H9 (cell line): Measurements from ENCODE around the gene ZBP1. TPM values are rescaled to one million over a fixed set of nuclear protein-coding genes. Genes with fewer than 3 reads are reported as not detected.
A peak's percentile ranks its signal among the peaks of the same experiment; 100 is the strongest.

Experiments used
- DNase-seq: peaks from one replicate; pipeline ENCODE4 v3.0.0-alpha.2; 2017
- H2AFZ ChIP-seq: one replicate; pipeline ENCODE4 v1.6.1; 2013; ENCODE audit warnings: mild to moderate bottlenecking, low read length, control low read depth, moderate library complexity
- H2AK5ac ChIP-seq: 2 replicates; pipeline ENCODE4 v1.6.1; 2013; ENCODE audit warnings: low read length, control low read depth, mixed read lengths; ENCODE audit not compliant: insufficient read length
- H2BK120ac ChIP-seq: one replicate; pipeline ENCODE4 v1.6.1; 2013; ENCODE audit warnings: low read depth, mild to moderate bottlenecking, low read length, control low read depth, inconsistent platforms; ENCODE audit not compliant: poor library complexity, severe bottlenecking
- H2BK12ac ChIP-seq: 2 replicates; pipeline ENCODE4 v1.6.1; 2013; ENCODE audit warnings: low read length, control low read depth, mixed read lengths, low read depth; ENCODE audit not compliant: insufficient read length
- H2BK15ac ChIP-seq: 2 replicates; pipeline ENCODE4 v1.6.1; 2013; ENCODE audit warnings: low read depth, low read length, control low read depth
- H2BK20ac ChIP-seq: one replicate; pipeline ENCODE4 v1.6.1; 2013; ENCODE audit warnings: low read depth, mild to moderate bottlenecking, low read length, control low read depth, inconsistent platforms; ENCODE audit not compliant: poor library complexity, severe bottlenecking
- H2BK5ac ChIP-seq: 2 replicates; pipeline ENCODE4 v1.6.1; 2013; ENCODE audit warnings: low read length, control low read depth, mixed read lengths; ENCODE audit not compliant: insufficient read length
- H3K14ac ChIP-seq: 2 replicates; pipeline ENCODE4 v1.6.1; 2013; ENCODE audit warnings: low read length, control low read depth; ENCODE audit not compliant: insufficient read depth
- H3K18ac ChIP-seq: 2 replicates; pipeline ENCODE4 v1.6.1; 2013; ENCODE audit warnings: low read depth, mild to moderate bottlenecking, mixed read lengths, low read length, control low read depth; ENCODE audit not compliant: insufficient read length
- H3K23ac ChIP-seq: 2 replicates; pipeline ENCODE4 v1.6.1; 2013; ENCODE audit warnings: low read length, control low read depth, mixed read lengths, low read depth; ENCODE audit not compliant: insufficient read length
- H3K23me2 ChIP-seq: 2 replicates; pipeline ENCODE4 v1.6.1; 2013; ENCODE audit warnings: low read depth, mild to moderate bottlenecking, mixed read lengths, low read length, control low read depth; ENCODE audit not compliant: insufficient read length, poor library complexity, severe bottlenecking
- H3K27ac ChIP-seq: 2 replicates; pipeline ENCODE4 v1.5.1; 2013; ENCODE audit warnings: low read length, control low read depth, mixed read lengths, low read depth; ENCODE audit not compliant: insufficient read length
- H3K27me3 ChIP-seq: 2 replicates; pipeline ENCODE4 v1.6.1; 2013; ENCODE audit warnings: low read length, control low read depth, inconsistent platforms; ENCODE audit not compliant: insufficient read depth
- H3K4ac ChIP-seq: 2 replicates; pipeline ENCODE4 v1.6.1; 2013; ENCODE audit warnings: low read depth, mild to moderate bottlenecking, control low read depth, inconsistent platforms, low read length, moderate library complexity
- H3K4me1 ChIP-seq: 2 replicates; pipeline ENCODE4 v1.6.1; 2013; ENCODE audit warnings: low read length, control low read depth, inconsistent platforms; ENCODE audit not compliant: insufficient read depth
- H3K4me2 ChIP-seq: 2 replicates; pipeline ENCODE4 v1.6.1; 2013; ENCODE audit warnings: low read length, control low read depth, mixed read lengths; ENCODE audit not compliant: insufficient read length, insufficient read depth
- H3K56ac ChIP-seq: 2 replicates; pipeline ENCODE4 v1.6.1; 2013; ENCODE audit warnings: low read depth, mild to moderate bottlenecking, mixed read lengths, low read length, control low read depth; ENCODE audit not compliant: insufficient read length
- H3K79me1 ChIP-seq: 2 replicates; pipeline ENCODE4 v1.6.1; 2013; ENCODE audit warnings: low read depth, mild to moderate bottlenecking, moderate library complexity, low read length, control low read depth, inconsistent platforms; ENCODE audit not compliant: insufficient read depth, poor library complexity, severe bottlenecking
- H3K79me2 ChIP-seq: 2 replicates; pipeline ENCODE4 v1.6.1; 2013; ENCODE audit warnings: low read length, control low read depth, inconsistent platforms; ENCODE audit not compliant: insufficient read depth
- H3K9ac ChIP-seq: 2 replicates; pipeline ENCODE4 v1.6.1; 2013; ENCODE audit warnings: low read length, control low read depth, mixed read lengths; ENCODE audit not compliant: insufficient read length; ENCODE audit errors: extremely low read depth
- H3K9me3 ChIP-seq: one replicate; pipeline ENCODE4 v1.6.1; 2013; ENCODE audit warnings: low read depth, low read length, inconsistent platforms; ENCODE audit not compliant: control insufficient read depth
- H3T11ph ChIP-seq: one replicate; pipeline ENCODE4 v1.6.1; 2013; ENCODE audit warnings: mild to moderate bottlenecking, low read length, control low read depth, inconsistent platforms
- H4K20me1 ChIP-seq: one replicate; pipeline ENCODE4 v1.6.1; 2013; ENCODE audit not compliant: control insufficient read depth, insufficient read length, insufficient read depth
- H4K5ac ChIP-seq: 2 replicates; pipeline ENCODE4 v1.6.1; 2013; ENCODE audit warnings: low read depth, mild to moderate bottlenecking, mixed read lengths, low read length, control low read depth; ENCODE audit not compliant: insufficient read length
- H4K8ac ChIP-seq: replicated peaks from 2 replicates; pipeline ENCODE4 v1.6.1; 2013; ENCODE audit warnings: low read length, control low read depth, mixed read lengths, low read depth; ENCODE audit not compliant: insufficient read length
- H4K91ac ChIP-seq: 2 replicates; pipeline ENCODE4 v1.6.1; 2013; ENCODE audit warnings: low read depth, mild to moderate bottlenecking, moderate library complexity, mixed read lengths, low read length, control low read depth; ENCODE audit not compliant: insufficient read length
- H3K27ac Mint-ChIP-seq, 3 experiments: 2 replicates in 2 of 3; 3 replicates in 1 of 3; pipeline ENCODE4 v1.8.0; 2020 to 2021; ENCODE audit warnings: mixed read lengths in 3 of 3, mild to moderate bottlenecking in 1 of 3, moderate library complexity in 1 of 3
- H3K27me3 Mint-ChIP-seq: 2 replicates; pipeline ENCODE4 v1.8.0; 2021; ENCODE audit warnings: low read depth, mild to moderate bottlenecking, moderate library complexity, mixed read lengths
- H3K36me3 Mint-ChIP-seq, 3 experiments: 2 replicates in 2 of 3; 3 replicates in 1 of 3; pipeline ENCODE4 v1.8.0; 2020 to 2021; ENCODE audit warnings: low read depth in 3 of 3, mixed read lengths in 3 of 3; ENCODE audit not compliant: insufficient read depth in 1 of 3
- H3K4me1 Mint-ChIP-seq, 2 experiments: 2 replicates each; pipeline ENCODE4 v1.8.0; 2020; ENCODE audit warnings: mixed read lengths in 2 of 2
- H3K4me3 Mint-ChIP-seq, 2 experiments: 2 replicates in 1 of 2; 3 replicates in 1 of 2; pipeline ENCODE4 v1.8.0; 2020 to 2021; ENCODE audit warnings: mild to moderate bottlenecking in 2 of 2, mixed read lengths in 2 of 2, moderate library complexity in 1 of 2
- H3K9me3 Mint-ChIP-seq, 2 experiments: 2 replicates in 1 of 2; 3 replicates in 1 of 2; pipeline ENCODE4 v1.8.0; 2020; ENCODE audit warnings: mild to moderate bottlenecking in 2 of 2, mixed read lengths in 2 of 2, moderate library complexity in 1 of 2
- CTCF ChIP-seq: fragments of 200-600 bp; sonication (generic); conservative IDR thresholded peaks from 3 replicates; pipeline ENCODE4 v1.8.0; 2021; ENCODE audit warnings: antibody characterized with exemption, mild to moderate bottlenecking
- WGBS: extraction: QIAGEN DNeasy Blood & Tissue Kit; methylation state at CpG from one replicate; pipeline ENCODE4 v1.1.7; 2013; ENCODE audit warnings: missing lambda C conversion rate, low lambda C conversion rate, mixed read lengths; ENCODE audit not compliant: insufficient read length; ENCODE audit errors: extremely low coverage; 5-methylcytosine and 5-hydroxymethylcytosine counted together
- total RNA-seq: library from RNA; stranded (reverse); gene quantifications from 2 replicates; pipeline ENCODE4 v1.2.1, GENCODE V29; 2021

The ZBP1 gene
- total RNA-seq, 1 experiment from 2014 or later: not detected

- Histone ChIP-seq H3K56ac (no peak overlapping the region), H3K23ac (no peak overlapping the region), H2BK12ac (no peak overlapping the region), H3K18ac (no peak overlapping the region), H3K4ac (no peak overlapping the region), H3K79me1 (no peaks in the 10 kb centered on the region), H2AFZ (no peak overlapping the region), H3K9ac (no peak overlapping the region), H2BK20ac (no peak overlapping the region), H3K27ac (no peak overlapping the region), H3K79me2 (no peaks in the 10 kb centered on the region; the same call in 1 of the 2 replicates), H3K9me3 (no peaks in the 10 kb centered on the region), H4K8ac (no peak overlapping the region), H4K91ac (no peak overlapping the region), H3K4me1 (no peaks in the 10 kb centered on the region), H3K14ac (no peak overlapping the region), H3K23me2 (no peaks in the 10 kb centered on the region), H4K5ac (no peak overlapping the region), H2BK15ac (no peak overlapping the region), H2BK120ac (no peak overlapping the region), H3T11ph (no peak overlapping the region), H2AK5ac (no peak overlapping the region), H4K20me1 (no peaks in the 10 kb centered on the region), H3K4me2 (no peak overlapping the region), H2BK5ac (no peak overlapping the region), H3K27me3 (no peaks in the 10 kb centered on the region)
- no peak for TF ChIP-seq CTCF
- Mint-ChIP-seq H3K4me3 (no peak overlapping the region), H3K9me3 (no peaks in the 10 kb centered on the region), H3K36me3 (peaks cover 17 to 43% (median 28%) of the 10 kb centered on the region in 3 experiments), H3K27me3 (no peaks in the 10 kb centered on the region), H3K4me1 (peaks cover 13 to 16% of the 10 kb centered on the region in 2 experiments), H3K27ac (peak overlapping the region in 2 of 3 experiments; percentile 36 to 77; a peak in 4 of 7 replicates)
- DNase-seq: no peak
- WGBS: no CpG with 5 or more reads among the region's 11 CpGs
Measured at GRCh38 chr20:57655809-57656155, 35.6 kb upstream of the ZBP1 start.
